ENCODE results near the gene ARHGEF9. TPM values are rescaled to one million over a fixed set of nuclear protein-coding genes. Genes with fewer than 3 reads are reported as not detected.

Gene ARHGEF9
- total and polyA plus RNA-seq, 2 of the 8 experiments (the other 6 are each of a cell fraction or from before 2014, with no cell fraction given), result 28.7 to 31.8 TPM

DNA sequence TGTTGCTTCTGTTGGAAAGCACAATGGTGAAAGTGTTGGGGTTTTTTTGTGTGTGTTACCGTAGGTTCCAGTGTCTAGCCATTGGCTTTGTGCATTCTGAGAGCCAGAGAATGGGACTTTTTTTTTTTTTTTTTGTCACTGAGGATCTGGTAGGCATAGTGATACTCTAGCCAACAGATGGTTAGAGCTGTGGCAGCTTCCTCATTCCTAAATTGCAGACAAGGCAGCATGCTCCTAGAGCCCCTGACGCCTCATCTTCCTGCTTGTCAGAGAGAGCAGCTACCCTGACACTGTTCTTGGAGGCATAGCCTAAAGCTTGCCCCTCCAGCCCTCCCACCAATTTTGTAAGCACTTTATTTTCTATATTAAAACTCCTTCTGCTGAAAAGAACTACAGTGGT is 27.0 kb downstream of the ARHGEF9 start:
- Histone ChIP-seq H3K27me3 (replicated peaks in 1 of 4; ENCODE audit: control insufficient read depth in 3 of 4, extremely low read depth in 1 of 4, insufficient read depth in 3 of 4, low read length in 3 of 4) (no peaks in the 10 kb centered on the region), H2BK120ac (replicated peaks; ENCODE audit: low read depth, low read length) (no peak overlapping the region), H3K23me2 (ENCODE audit: low read depth, low read length) (peaks cover 3% of the 10 kb centered on the region; the same call in 1 of the 2 replicates), H3K79me2 (ENCODE audit: control insufficient read depth in 1 of 2, insufficient read depth in 2 of 2, low read length in 2 of 2) (peaks cover 0 to 16% of the 10 kb centered on the region in 2 experiments; a peak in 3 of 4 replicates), H3K4me2 (ENCODE audit: insufficient read depth in 1 of 2, low read depth in 2 of 2, low read length in 2 of 2) (no peak overlapping the region), H3K36me3 (ENCODE audit: control insufficient read depth in 2 of 4, insufficient read depth in 4 of 4, low read length in 3 of 4) (peaks cover 0 to 2% (median 0%) of the 10 kb centered on the region in 4 experiments; a peak in 1 of 8 replicates), H3K23ac (ENCODE audit: insufficient read length) (no peak overlapping the region), H3K4ac (replicated peaks; ENCODE audit: insufficient read length, low read depth, low read length) (no peak overlapping the region), H2BK12ac (ENCODE audit: low read depth, low read length) (no peak overlapping the region), H3K9ac (replicated peaks in 1 of 4; ENCODE audit: extremely low read depth in 1 of 4, low read depth in 3 of 4, low read length in 3 of 4) (no peak overlapping the region), H3K79me1 (ENCODE audit: low read depth, low read length) (no peaks in the 10 kb centered on the region), H3K27ac (ENCODE audit: low read depth, low read length) (no peak overlapping the region), H4K5ac (ENCODE audit: insufficient read length, low read depth, low read length) (no peak overlapping the region), H2AK5ac (ENCODE audit: low read depth, low read length) (no peak overlapping the region), H2BK20ac (ENCODE audit: low read length) (no peak overlapping the region), H4K20me1 (replicated peaks in 1 of 2; ENCODE audit: control insufficient read depth in 1 of 2, insufficient read depth in 2 of 2, low read length in 2 of 2) (no peaks in the 10 kb centered on the region), H3K9me3 (ENCODE audit: insufficient read depth in 2 of 2, low read depth in 1 of 2, low read length in 1 of 2) (no peaks in the 10 kb centered on the region), H3K18ac (ENCODE audit: extremely low read depth, low read length) (no peak overlapping the region), H2BK5ac (ENCODE audit: low read depth, low read length) (no peak overlapping the region), H3K4me1 (replicated peaks in 1 of 4; ENCODE audit: control insufficient read depth in 3 of 4, insufficient read depth in 4 of 4, low read length in 3 of 4) (peaks cover 0 to 4% (median 2%) of the 10 kb centered on the region in 4 experiments; a peak in 4 of 7 replicates), H4K91ac (replicated peaks; ENCODE audit: insufficient read length, low read length) (no peak overlapping the region), H2AFZ (ENCODE audit: low read length) (no peak overlapping the region), H2BK15ac (ENCODE audit: low read length) (no peak overlapping the region), H4K8ac (ENCODE audit: extremely low read depth, insufficient read depth, low read length) (no peak overlapping the region), H3K4me3 (ENCODE audit: extremely low read depth in 1 of 4, insufficient read depth in 2 of 4, low read depth in 3 of 4, low read length in 4 of 4) (no peak overlapping the region), H3K14ac (ENCODE audit: insufficient read length) (no peak overlapping the region), H3K56ac (replicated peaks; ENCODE audit: insufficient read length, low read depth, low read length) (no peak overlapping the region)
- no peak for FAIRE-seq
- CTCF ChIA-PET (ENCODE audit: partially characterized antibody), result no interaction called here
- DNase-seq (ENCODE audit: low read depth in 1 of 2, low spot score in 2 of 2), result no peak
- no peak for TF ChIP-seq CBX5 (IDR thresholded peaks at IDR 0.05; ENCODE audit: low read depth, low read length)
- no peak for TF ChIP-seq SIX5 (IDR thresholded peaks at IDR 0.05; ENCODE audit: low read depth, low read length)
- TF ChIP-seq HDAC2 (IDR thresholded peaks at IDR 0.05; ENCODE audit: borderline replicate concordance in 1 of 2, low read depth in 2 of 2, low read length in 2 of 2), result no peak
- no peak for TF ChIP-seq MAX (IDR thresholded peaks at IDR 0.05)
- TF ChIP-seq CHD2 (IDR thresholded peaks at IDR 0.05; ENCODE audit: low read length), result no peak
- TF ChIP-seq POLR2A (IDR thresholded peaks at IDR 0.05; ENCODE audit: control extremely low read depth in 1 of 2, low read depth in 2 of 2, low read length in 2 of 2), result no peak
- no peak for TF ChIP-seq RAD21 (IDR thresholded peaks at IDR 0.05 in 1 of 2, conservative IDR thresholded peaks at IDR 0.05 in 1 of 2; ENCODE audit: low read depth in 2 of 2, low read length in 2 of 2)
- no peak for TF ChIP-seq RXRA (IDR thresholded peaks at IDR 0.05; ENCODE audit: insufficient read depth, low read depth, low read length)
- POLR2A ChIA-PET (ENCODE audit: partially characterized antibody), result no interaction called here
- 75% methylated on average over 2 of the region's 2 CpGs; no CpG with 5 or more reads in 1 of the 2 experiments for WGBS, 2 experiments (ENCODE audit: extremely low coverage in 1 of 2, insufficient coverage in 1 of 2, insufficient read length in 1 of 2, insufficient replicate concordance in 2 of 2, low coverage in 1 of 2, low lambda C conversion rate in 2 of 2, missing lambda C conversion rate in 1 of 2)
